Testis (tissue), 2 donors: ENCODE measurements around the gene CDH4.

ENCODE experiments used
- CTCF ChIP-seq, 3 experiments: fragments of 450-650 bp in 2 of 3; fragments of 200-600 bp in 1 of 3; sonication (generic) in 1 of 3; IDR thresholded peaks; one replicate each; pipeline ENCODE4 v1.5.1; 2016 to 2019; ENCODE audit warnings: antibody characterized with exemption in 3 of 3, mild to moderate bottlenecking in 2 of 3, moderate library complexity in 1 of 3
- POLR2A ChIP-seq: fragments of 450-650 bp; IDR thresholded peaks from one replicate; pipeline ENCODE4 v1.6.1; 2017; ENCODE audit warnings: antibody characterized with exemption, mild to moderate bottlenecking, moderate library complexity

- TF ChIP-seq CTCF (IDR thresholded peaks at IDR 0.05) (no peak), POLR2A (no peak)
Measured at GRCh38 chr20:61925555-61926252, 673.6 kb downstream of the CDH4 start.
